ENCODE measurements around the gene FXYD5. TPM values are rescaled to one million over a fixed set of nuclear protein-coding genes. Genes with fewer than 3 reads are reported as not detected.
A peak's percentile ranks its signal among the peaks of the same experiment; 100 is the strongest.

FXYD5 gene
- total RNA-seq, 2 donors from 2014 or later = 24.0 to 29.6 TPM

DNA sequence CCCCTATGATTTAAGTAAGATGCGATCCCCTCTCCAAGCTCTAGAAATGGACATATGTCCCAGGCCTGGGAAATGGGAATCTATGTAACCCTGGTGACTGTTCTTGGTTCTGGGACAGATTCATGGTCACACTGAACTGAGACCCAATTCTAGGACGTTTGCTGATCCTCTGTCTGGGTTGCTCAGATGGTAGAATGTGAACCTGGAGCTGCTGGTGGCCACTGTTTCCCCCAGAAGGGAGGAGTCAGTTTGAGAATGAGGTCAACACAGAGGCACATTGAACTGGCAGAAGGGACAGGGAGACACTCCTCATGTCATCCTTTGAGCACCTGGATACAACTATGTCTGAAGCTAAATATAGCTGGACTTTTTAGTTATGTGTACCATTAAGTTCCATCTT lies 44.9 kb downstream of the FXYD5 start:
- no peak for DNase-seq
- whole genome bisulfite sequencing, 2 experiments (ENCODE audit: insufficient coverage in 1 of 2, insufficient read length in 1 of 2) = 83 to 84% methylated on average over 2 of the region's 2 CpGs
- H3K4me1 Mint-ChIP-seq = peaks cover 4% of the 10 kb centered on the region
- no peak overlapping the region for H3K4me3 Mint-ChIP-seq
- Histone ChIP-seq H3K27ac (ENCODE audit: low read depth, low read length) (no peak overlapping the region), H3K4me1 (ENCODE audit: control insufficient read depth, insufficient read depth, low read length) (no peaks in the 10 kb centered on the region), H3K9me3 (ENCODE audit: control insufficient read depth, low read length) (no peaks in the 10 kb centered on the region), H3K4me3 (ENCODE audit: low read length) (no peak overlapping the region), H3K9ac (ENCODE audit: extremely low read depth, low read length, poor library complexity, severe bottlenecking) (no peak overlapping the region), H3K36me3 (ENCODE audit: control insufficient read depth, insufficient read depth, low read length) (no peaks in the 10 kb centered on the region), H3K27me3 (ENCODE audit: control insufficient read depth, insufficient read depth, low read length, poor library complexity, severe bottlenecking) (no peaks in the 10 kb centered on the region)
- H3K27ac Mint-ChIP-seq = no peak overlapping the region
- peaks cover 2% of the 10 kb centered on the region for H3K27me3 Mint-ChIP-seq (ENCODE audit: insufficient read depth)
- TF ChIP-seq, protein P1, sequence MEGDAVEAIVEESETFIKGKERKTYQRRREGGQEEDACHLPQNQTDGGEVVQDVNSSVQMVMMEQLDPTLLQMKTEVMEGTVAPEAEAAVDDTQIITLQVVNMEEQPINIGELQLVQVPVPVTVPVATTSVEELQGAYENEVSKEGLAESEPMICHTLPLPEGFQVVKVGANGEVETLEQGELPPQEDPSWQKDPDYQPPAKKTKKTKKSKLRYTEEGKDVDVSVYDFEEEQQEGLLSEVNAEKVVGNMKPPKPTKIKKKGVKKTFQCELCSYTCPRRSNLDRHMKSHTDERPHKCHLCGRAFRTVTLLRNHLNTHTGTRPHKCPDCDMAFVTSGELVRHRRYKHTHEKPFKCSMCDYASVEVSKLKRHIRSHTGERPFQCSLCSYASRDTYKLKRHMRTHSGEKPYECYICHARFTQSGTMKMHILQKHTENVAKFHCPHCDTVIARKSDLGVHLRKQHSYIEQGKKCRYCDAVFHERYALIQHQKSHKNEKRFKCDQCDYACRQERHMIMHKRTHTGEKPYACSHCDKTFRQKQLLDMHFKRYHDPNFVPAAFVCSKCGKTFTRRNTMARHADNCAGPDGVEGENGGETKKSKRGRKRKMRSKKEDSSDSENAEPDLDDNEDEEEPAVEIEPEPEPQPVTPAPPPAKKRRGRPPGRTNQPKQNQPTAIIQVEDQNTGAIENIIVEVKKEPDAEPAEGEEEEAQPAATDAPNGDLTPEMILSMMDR (conservative IDR thresholded peaks at IDR 0.05) = no peak
- no peaks in the 10 kb centered on the region for H3K9me3 Mint-ChIP-seq
- H3K36me3 Mint-ChIP-seq (ENCODE audit: low read depth) = no peaks in the 10 kb centered on the region

- Mint-ChIP-seq H3K4me1 (peaks cover 13% of the 10 kb centered on the region), H3K36me3 (ENCODE audit: low read depth) (no peaks in the 10 kb centered on the region), H3K4me3 (no peak overlapping the region), H3K27me3 (ENCODE audit: insufficient read depth) (peaks cover 2% of the 10 kb centered on the region), H3K9me3 (no peaks in the 10 kb centered on the region), H3K27ac (peak overlapping the region; percentile 91)
- DNase-seq = peak; percentile 78
- Histone ChIP-seq H3K27me3 (ENCODE audit: control insufficient read depth, insufficient read depth, low read length, poor library complexity, severe bottlenecking) (no peaks in the 10 kb centered on the region), H3K4me1 (ENCODE audit: control insufficient read depth, insufficient read depth, low read length) (no peaks in the 10 kb centered on the region), H3K9me3 (ENCODE audit: control insufficient read depth, low read length) (no peaks in the 10 kb centered on the region), H3K27ac (ENCODE audit: low read depth, low read length) (peak overlapping the region; percentile 30), H3K36me3 (ENCODE audit: control insufficient read depth, insufficient read depth, low read length) (no peaks in the 10 kb centered on the region), H3K4me3 (ENCODE audit: low read length) (no peak overlapping the region), H3K9ac (ENCODE audit: extremely low read depth, low read length, poor library complexity, severe bottlenecking) (no peak overlapping the region)
- 67% methylated on average over 4 of the region's 4 CpGs for WGBS, 2 experiments (ENCODE audit: insufficient coverage in 1 of 2, insufficient read length in 1 of 2)
- TF ChIP-seq, protein P1 (conservative IDR thresholded peaks at IDR 0.05) = no peak
Measured at GRCh38 chr19:35202722-35203688, 48.5 kb downstream of the FXYD5 start.

GRCh38 chr19:35204799-35205732 lies 50.5 kb downstream of the FXYD5 start:
- no peaks in the 10 kb centered on the region for H3K9me3 ChIP-seq (ENCODE audit: control insufficient read depth, low read length)
- H3K27ac ChIP-seq (ENCODE audit: low read depth, low read length) = no peak overlapping the region
- Mint-ChIP-seq H3K36me3 (ENCODE audit: low read depth) (no peaks in the 10 kb centered on the region), H3K4me1 (peaks cover 13% of the 10 kb centered on the region), H3K27me3 (ENCODE audit: insufficient read depth) (peaks cover 2% of the 10 kb centered on the region), H3K27ac (no peak overlapping the region), H3K9me3 (no peaks in the 10 kb centered on the region), H3K4me3 (no peak overlapping the region)
- 70 to 83% methylated on average over 6 to 13 of the region's 13 CpGs for WGBS, 2 experiments (ENCODE audit: insufficient coverage in 1 of 2, insufficient read length in 1 of 2)
- peak; percentile 58 for DNase-seq
- no peaks in the 10 kb centered on the region for H3K36me3 ChIP-seq (ENCODE audit: control insufficient read depth, insufficient read depth, low read length)
- TF ChIP-seq, protein P1 (conservative IDR thresholded peaks at IDR 0.05) = no peak
- H3K4me1 ChIP-seq (ENCODE audit: control insufficient read depth, insufficient read depth, low read length) = no peaks in the 10 kb centered on the region
- no peaks in the 10 kb centered on the region for H3K27me3 ChIP-seq (ENCODE audit: control insufficient read depth, insufficient read depth, low read length, poor library complexity, severe bottlenecking)
- no peak overlapping the region for H3K9ac ChIP-seq (ENCODE audit: extremely low read depth, low read length, poor library complexity, severe bottlenecking)
- H3K4me3 ChIP-seq (ENCODE audit: low read length) = no peak overlapping the region
